Fibroblast of pulmonary artery (primary cell): ENCODE data around the gene BAZ1A.

Source experiments
- DNase-seq: peaks from one replicate; pipeline ENCODE4 v3.0.0-alpha.2; 2010; ENCODE audit warnings: low read depth
- H3K4me3 ChIP-seq: replicated peaks from 2 replicates; pipeline ENCODE4 v1.5.1; 2011; ENCODE audit warnings: low read depth, mild to moderate bottlenecking, control low read depth, low read length, moderate library complexity
- TF ChIP-seq, protein P1 (sequence below): IDR thresholded peaks from 2 replicates; pipeline ENCODE4 v1.5.1; 2011; ENCODE audit warnings: mild to moderate bottlenecking, control low read depth, low read length, inconsistent platforms; ENCODE audit errors: missing control alignments

The BAZ1A gene

DNA sequence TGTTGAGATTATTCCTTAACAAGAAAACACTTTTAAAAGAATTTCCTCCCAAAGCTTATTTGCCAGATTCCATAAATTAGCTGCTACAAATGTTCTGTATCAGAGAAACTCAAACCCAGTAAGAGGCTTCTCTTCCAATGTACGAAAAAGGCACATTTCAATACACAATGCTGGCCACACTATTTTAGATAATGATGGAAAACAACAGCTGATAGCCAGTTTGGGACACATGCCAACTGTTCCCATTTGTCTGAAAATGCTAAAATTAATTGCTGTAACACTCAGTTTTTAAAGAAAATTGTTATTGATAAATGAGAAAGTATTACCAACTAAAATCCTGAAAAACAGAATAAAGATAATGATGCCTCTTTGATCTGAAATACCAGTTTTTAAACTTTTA, 165.2 kb downstream of the BAZ1A start:
- H3K4me3 ChIP-seq = no peak overlapping the region
- TF ChIP-seq, protein P1, sequence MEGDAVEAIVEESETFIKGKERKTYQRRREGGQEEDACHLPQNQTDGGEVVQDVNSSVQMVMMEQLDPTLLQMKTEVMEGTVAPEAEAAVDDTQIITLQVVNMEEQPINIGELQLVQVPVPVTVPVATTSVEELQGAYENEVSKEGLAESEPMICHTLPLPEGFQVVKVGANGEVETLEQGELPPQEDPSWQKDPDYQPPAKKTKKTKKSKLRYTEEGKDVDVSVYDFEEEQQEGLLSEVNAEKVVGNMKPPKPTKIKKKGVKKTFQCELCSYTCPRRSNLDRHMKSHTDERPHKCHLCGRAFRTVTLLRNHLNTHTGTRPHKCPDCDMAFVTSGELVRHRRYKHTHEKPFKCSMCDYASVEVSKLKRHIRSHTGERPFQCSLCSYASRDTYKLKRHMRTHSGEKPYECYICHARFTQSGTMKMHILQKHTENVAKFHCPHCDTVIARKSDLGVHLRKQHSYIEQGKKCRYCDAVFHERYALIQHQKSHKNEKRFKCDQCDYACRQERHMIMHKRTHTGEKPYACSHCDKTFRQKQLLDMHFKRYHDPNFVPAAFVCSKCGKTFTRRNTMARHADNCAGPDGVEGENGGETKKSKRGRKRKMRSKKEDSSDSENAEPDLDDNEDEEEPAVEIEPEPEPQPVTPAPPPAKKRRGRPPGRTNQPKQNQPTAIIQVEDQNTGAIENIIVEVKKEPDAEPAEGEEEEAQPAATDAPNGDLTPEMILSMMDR = no peak
- DNase-seq = no peak

DNA sequence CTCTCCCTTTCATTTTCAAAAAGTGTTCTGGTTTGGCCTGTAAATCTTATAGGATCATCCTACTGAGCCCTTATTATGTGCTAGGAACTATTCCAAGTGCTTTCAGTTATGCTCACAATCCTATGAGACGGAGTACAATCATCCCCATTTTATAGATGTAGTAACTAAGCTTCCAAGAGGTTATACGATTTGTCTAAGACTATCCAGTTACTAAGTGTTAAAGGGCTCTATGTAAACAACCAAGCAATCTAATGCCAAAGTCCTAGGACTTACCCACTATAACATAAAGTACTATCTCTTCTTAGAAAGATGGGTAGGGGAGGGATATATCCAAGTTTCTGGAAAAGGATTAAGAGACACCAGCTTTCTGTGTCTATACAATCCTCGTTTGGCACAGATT, 167.4 kb downstream of the BAZ1A start:
- no peak overlapping the region for H3K4me3 ChIP-seq
- DNase-seq = no peak
- TF ChIP-seq, protein P1 = no peak
